ENCODE measurements around the gene RNF41.

DNA sequence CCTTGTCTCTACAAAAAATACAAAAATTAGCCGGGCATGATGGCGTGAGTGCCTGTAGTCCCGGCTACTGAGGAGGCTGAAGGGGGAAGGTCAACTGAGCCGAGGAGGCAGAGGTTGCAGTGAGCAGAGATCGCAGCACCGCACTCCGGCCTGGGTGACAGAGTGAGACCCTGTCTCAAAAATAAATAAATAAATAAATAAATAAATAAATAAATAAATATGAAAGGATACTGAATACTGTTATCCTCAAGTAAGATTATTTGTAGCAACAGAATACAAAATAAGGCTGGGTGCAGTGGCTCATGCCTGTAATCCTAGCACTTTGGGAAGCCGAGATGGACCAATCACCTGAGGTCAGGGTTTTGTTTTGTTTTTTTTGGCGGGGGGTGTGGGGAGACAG is 1.9 kb downstream of the RNF41 start:
- TF ChIP-seq, protein P1, sequence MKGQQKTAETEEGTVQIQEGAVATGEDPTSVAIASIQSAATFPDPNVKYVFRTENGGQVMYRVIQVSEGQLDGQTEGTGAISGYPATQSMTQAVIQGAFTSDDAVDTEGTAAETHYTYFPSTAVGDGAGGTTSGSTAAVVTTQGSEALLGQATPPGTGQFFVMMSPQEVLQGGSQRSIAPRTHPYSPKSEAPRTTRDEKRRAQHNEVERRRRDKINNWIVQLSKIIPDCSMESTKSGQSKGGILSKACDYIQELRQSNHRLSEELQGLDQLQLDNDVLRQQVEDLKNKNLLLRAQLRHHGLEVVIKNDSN (IDR thresholded peaks at IDR 0.05; ENCODE audit: borderline replicate concordance, low read depth) = no peak
- TF ChIP-seq, protein P2, sequence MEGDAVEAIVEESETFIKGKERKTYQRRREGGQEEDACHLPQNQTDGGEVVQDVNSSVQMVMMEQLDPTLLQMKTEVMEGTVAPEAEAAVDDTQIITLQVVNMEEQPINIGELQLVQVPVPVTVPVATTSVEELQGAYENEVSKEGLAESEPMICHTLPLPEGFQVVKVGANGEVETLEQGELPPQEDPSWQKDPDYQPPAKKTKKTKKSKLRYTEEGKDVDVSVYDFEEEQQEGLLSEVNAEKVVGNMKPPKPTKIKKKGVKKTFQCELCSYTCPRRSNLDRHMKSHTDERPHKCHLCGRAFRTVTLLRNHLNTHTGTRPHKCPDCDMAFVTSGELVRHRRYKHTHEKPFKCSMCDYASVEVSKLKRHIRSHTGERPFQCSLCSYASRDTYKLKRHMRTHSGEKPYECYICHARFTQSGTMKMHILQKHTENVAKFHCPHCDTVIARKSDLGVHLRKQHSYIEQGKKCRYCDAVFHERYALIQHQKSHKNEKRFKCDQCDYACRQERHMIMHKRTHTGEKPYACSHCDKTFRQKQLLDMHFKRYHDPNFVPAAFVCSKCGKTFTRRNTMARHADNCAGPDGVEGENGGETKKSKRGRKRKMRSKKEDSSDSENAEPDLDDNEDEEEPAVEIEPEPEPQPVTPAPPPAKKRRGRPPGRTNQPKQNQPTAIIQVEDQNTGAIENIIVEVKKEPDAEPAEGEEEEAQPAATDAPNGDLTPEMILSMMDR (IDR thresholded peaks at IDR 0.05) = no peak
- TF ChIP-seq RAD21 (IDR thresholded peaks at IDR 0.05; ENCODE audit: low read length) (no peak), POLR2AphosphoS5 (IDR thresholded peaks at IDR 0.05; ENCODE audit: low read depth, low read length) (no peak)
